ENCODE measurements around the gene KCNQ4.

DNA sequence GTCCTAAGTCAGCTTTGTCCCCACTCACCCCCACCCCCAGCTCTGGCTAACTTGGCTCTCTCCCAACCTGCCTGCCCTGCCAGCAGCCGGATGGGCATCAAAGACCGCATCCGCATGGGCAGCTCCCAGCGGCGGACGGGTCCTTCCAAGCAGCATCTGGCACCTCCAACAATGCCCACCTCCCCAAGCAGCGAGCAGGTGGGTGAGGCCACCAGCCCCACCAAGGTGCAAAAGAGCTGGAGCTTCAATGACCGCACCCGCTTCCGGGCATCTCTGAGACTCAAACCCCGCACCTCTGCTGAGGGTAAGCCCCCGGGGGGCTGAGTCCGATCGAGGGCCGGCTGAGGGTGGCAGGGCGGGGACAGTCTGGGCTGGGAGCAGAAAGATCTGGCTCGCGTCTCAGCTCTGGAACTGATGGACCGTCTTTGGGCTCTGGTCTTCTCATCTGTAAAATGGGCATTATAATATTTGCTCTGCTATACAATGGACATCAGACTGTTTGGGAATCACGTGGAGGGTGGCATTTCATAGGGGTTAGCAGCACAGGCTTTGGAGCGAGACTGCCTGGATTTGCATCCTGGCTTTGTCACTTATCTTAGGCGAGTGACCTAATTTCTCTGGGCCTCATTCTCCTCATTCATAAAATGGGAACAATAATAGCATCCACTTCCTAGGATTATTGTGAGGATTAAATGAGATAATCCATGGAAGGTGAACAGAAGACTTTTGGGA, 47.6 kb downstream of the KCNQ4 start:
- TF ChIP-seq, protein P1, sequence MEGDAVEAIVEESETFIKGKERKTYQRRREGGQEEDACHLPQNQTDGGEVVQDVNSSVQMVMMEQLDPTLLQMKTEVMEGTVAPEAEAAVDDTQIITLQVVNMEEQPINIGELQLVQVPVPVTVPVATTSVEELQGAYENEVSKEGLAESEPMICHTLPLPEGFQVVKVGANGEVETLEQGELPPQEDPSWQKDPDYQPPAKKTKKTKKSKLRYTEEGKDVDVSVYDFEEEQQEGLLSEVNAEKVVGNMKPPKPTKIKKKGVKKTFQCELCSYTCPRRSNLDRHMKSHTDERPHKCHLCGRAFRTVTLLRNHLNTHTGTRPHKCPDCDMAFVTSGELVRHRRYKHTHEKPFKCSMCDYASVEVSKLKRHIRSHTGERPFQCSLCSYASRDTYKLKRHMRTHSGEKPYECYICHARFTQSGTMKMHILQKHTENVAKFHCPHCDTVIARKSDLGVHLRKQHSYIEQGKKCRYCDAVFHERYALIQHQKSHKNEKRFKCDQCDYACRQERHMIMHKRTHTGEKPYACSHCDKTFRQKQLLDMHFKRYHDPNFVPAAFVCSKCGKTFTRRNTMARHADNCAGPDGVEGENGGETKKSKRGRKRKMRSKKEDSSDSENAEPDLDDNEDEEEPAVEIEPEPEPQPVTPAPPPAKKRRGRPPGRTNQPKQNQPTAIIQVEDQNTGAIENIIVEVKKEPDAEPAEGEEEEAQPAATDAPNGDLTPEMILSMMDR (conservative IDR thresholded peaks at IDR 0.05; ENCODE audit: low read depth, low read length): no peak
- TF ChIP-seq, protein P2, sequence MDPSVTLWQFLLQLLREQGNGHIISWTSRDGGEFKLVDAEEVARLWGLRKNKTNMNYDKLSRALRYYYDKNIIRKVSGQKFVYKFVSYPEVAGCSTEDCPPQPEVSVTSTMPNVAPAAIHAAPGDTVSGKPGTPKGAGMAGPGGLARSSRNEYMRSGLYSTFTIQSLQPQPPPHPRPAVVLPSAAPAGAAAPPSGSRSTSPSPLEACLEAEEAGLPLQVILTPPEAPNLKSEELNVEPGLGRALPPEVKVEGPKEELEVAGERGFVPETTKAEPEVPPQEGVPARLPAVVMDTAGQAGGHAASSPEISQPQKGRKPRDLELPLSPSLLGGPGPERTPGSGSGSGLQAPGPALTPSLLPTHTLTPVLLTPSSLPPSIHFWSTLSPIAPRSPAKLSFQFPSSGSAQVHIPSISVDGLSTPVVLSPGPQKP (IDR thresholded peaks at IDR 0.05; ENCODE audit: borderline replicate concordance, low read depth, low read length): no peak
- TF ChIP-seq RAD21 (IDR thresholded peaks at IDR 0.05; ENCODE audit: low read length): no peak
- TF ChIP-seq MXI1 (IDR thresholded peaks at IDR 0.05; ENCODE audit: borderline replicate concordance, low read depth, low read length): no peak
- no peak for TF ChIP-seq POLR2A (IDR thresholded peaks at IDR 0.05; ENCODE audit: low read depth, low read length)
- TF ChIP-seq BHLHE40 (IDR thresholded peaks at IDR 0.05; ENCODE audit: low read depth, low read length): no peak

All from IMR-90 (cell line).